Measurements from ENCODE around the gene CNTROB.

Gene CNTROB, protein sequence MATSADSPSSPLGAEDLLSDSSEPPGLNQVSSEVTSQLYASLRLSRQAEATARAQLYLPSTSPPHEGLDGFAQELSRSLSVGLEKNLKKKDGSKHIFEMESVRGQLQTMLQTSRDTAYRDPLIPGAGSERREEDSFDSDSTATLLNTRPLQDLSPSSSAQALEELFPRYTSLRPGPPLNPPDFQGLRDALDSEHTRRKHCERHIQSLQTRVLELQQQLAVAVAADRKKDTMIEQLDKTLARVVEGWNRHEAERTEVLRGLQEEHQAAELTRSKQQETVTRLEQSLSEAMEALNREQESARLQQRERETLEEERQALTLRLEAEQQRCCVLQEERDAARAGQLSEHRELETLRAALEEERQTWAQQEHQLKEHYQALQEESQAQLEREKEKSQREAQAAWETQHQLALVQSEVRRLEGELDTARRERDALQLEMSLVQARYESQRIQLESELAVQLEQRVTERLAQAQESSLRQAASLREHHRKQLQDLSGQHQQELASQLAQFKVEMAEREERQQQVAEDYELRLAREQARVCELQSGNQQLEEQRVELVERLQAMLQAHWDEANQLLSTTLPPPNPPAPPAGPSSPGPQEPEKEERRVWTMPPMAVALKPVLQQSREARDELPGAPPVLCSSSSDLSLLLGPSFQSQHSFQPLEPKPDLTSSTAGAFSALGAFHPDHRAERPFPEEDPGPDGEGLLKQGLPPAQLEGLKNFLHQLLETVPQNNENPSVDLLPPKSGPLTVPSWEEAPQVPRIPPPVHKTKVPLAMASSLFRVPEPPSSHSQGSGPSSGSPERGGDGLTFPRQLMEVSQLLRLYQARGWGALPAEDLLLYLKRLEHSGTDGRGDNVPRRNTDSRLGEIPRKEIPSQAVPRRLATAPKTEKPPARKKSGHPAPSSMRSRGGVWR

DNA sequence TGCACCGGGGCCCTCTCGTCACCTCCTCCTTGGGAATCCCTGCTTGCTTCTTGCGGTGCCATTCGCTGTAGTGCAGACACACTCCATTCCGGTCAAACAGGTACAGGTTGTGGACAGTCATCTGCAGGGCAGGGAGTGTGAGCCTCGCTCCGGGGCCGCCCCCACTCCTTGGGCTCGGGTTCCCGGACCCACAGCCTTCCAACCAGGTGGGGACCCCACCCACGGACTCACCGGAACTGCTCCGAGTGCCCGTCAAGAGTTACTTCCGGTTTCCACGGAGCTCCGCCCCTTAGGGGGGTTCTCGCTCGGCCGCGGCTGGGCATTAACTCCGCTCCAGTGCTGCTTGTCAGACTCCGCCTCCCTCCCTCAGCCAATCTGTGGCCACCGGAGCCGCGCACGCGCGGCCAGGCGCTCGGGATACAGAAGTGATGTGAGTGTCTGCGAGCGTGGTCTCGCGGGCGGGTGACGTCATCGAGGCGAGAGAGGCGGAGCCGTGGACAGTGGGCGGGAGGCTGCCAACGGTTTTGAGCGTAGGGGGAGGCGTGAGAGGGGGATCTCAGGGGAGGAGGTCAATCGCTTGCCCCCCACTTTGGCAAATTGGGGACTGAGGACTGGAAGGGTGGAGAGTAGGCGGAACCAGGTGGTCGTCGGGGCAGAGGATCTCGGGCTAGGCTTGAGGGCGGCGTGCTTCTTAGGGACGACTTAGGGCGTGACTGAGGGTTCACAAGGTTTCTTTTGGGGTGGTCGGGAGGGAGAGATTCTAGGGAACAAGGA is at the start of gene CNTROB, which contains the start of gene TRAPPC1:
TSS of gene CNTROB (plus strand) at position 498 of the 774 bp plus-strand sequence. CDS start 874 bp downstream, outside the sequence.
TSS of gene TRAPPC1 (minus strand) at position 238 of the 774 bp plus-strand sequence. CDS start at position 121, 117 bp downstream.
- DNase-seq: peak; percentile 96

DNA sequence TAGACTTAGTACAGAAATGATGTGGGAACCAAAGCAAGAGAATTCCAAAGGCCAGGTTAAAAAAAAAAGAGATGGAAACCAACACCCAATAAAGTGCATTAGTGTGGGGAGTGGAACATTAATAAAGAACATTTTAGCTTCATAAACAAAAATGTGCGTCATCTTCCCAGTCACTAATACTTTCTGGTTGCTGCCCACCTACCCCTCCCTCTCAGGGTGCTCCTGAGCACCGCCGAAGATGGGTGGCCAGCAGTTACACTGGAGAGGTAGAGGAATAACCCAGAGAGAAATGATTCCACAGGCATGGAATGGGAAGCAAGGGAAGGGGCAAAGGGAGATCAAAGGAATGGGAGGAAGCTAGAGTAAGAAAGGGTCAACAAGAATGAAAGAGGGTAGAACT is 49.4 kb upstream of the CNTROB start:
- no peak for DNase-seq

DNA sequence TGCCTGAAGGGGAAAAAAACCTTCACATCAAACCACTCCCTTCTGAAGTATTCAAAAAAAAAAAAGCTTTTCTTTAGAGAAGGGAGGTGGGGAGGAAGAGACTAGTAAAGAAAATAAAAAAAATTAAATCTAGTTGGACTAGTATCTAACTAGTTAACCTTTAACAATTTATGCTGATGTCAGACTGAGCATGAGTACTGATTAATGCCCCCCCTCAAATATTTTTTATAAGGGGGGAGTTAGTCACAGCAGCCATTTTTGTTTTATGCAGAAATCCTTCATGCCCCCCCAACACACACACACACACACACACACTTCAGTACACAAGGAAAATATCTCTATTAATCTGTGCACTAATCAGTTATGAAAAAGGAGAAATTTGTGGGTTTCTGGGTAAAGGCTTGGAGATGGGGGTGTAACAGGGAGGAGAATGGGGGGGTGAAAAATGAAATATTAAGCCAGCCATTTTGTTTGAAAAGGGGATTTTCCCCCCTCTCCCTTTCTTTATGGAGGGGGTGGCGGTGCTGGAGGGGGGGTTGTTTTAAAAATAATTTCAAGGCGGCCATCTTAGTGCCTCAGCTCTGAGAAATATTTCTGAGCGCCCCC is 48.1 kb upstream of the CNTROB start:
- DNase-seq: peak; percentile 28

DNA sequence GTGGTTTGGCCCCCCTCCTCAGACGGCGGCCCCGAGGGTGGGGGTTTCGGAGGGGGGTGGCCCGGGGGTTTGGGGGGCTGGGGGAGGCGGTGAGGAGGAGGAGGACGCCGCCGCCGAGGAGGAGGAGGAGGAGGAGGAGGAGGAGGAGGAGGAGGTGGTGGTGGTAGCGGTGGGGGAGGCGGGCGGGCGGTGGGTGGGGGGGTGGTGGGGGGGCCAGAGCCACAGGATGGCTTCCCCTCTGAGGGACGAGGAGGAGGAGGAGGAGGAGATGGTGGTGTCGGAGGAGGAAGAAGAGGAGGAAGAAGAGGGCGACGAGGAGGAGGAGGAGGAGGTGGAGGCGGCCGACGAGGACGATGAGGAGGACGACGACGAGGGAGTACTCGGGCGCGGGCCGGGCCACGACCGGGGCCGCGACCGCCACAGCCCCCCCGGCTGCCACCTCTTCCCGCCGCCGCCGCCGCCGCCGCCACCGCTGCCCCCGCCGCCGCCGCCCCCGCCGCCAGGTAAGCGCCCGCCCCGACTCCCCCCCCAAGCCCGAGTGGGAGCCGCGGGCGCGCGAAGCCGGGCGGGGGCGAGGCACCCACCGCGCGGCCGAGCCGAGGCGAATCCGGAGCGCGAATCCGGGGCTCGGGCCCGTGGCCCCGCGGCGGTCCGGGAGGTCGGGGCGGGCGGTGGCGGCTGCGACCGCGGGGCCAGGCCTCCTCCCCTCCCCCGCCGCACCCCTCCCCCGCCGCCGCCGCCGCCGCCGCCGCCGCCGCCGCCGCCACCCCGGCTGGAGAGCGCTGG is 47.2 kb upstream of the CNTROB start:
- no peak for DNase-seq

DNA sequence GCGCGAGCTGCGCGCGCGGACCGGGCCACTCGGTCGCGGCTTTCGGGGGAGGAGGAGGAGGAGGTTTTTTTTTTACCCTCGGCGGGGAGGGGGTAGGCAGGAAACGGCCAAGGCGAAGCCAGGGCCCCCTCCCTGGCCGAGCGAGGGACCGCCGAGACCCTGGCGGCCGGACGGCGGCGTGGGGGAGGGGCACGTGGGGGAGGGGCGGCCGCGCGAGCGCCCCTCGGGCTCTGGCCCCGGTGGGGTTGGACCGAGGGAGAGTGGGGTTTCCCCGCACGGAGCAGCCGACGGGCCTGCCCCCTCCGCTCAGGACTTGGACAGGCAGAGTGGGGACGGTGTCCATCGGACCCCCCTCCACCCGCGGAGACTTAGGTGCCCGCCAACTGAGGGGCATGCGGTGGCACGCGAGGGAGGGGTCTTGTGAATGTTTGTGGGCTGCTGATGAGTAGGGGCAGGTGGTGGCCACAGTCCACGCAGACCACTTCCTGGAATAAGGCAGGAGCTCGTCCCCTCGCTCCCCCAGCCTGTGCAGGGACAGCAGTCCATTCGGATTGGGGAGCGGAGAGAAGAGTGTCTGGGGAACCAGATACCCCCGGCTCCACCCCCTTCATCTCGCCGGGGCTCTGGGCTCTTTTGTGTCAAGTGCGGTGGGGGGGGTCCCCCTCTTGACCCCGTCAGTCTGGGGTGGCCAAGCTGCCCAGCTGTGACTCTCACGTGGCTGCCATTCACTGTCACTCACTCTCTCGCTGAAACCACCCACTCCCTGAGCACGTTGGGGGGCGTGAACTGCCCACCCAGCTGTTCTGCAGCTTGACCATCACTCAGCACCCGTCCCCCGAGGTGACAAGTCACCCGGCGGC is 46.4 kb upstream of the CNTROB start:
- DNase-seq: peak; percentile 55

DNA sequence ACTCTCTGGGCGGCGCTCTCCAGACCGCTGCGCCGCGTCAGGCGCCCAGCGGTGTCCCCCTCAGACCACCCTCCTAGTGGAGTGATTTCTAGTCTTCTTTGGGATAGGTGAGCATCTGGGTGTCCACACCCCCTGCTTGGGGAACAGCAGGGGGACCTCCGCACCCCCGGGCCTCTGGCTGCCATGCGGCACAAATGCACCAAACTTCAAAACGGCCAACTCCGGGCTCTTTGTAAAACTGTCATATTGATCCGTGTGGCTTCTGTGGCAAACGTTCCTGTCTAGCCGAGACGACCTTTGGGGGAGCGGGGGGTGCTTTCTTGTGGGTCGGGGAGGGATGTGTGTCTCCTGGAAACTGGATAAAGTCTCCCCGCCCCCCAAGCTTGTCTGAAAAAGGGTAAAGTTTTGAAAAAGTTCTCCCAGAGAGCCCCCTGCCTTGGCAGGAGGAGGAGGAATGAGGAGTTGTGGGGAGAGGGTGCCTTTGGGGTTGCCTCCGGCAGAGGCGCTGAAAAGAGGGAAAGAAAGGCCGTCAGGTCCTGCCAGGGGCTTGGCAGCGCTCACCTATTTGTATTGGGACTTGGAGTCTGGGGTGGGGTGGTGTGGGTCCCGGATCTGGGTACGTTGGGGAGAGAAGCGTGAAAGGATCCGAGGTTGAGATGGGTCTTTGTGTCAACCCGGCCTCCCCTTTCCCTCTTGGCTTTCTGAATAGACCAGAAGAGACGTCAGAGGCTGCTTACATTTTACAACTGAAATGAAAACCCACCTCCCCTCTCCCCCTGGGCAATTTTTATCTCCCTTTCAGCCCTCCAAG is 45.6 kb upstream of the CNTROB start:
- DNase-seq: peak; percentile 53

DNA sequence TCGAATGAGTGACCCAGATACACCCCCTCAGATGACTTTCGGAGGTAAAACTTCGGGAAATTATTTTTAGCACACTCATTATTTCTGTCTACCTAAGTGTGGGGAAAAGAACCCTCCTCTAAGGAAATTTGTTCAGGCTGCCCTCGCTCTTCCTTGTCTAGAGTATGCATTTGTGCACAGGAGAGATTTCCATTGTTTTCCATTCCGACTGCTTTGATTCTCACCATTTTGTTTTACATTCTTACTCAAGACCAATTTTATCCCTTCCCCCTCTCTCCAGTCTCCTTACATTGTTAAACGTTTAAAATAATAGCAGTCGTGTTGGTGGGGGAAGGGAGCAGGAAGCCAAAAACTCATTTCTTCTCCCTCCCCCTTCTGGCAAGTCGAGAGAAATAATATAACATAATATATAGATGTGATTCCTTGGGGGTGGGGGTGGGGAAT is 44.9 kb upstream of the CNTROB start:
- no peak for DNase-seq

DNA sequence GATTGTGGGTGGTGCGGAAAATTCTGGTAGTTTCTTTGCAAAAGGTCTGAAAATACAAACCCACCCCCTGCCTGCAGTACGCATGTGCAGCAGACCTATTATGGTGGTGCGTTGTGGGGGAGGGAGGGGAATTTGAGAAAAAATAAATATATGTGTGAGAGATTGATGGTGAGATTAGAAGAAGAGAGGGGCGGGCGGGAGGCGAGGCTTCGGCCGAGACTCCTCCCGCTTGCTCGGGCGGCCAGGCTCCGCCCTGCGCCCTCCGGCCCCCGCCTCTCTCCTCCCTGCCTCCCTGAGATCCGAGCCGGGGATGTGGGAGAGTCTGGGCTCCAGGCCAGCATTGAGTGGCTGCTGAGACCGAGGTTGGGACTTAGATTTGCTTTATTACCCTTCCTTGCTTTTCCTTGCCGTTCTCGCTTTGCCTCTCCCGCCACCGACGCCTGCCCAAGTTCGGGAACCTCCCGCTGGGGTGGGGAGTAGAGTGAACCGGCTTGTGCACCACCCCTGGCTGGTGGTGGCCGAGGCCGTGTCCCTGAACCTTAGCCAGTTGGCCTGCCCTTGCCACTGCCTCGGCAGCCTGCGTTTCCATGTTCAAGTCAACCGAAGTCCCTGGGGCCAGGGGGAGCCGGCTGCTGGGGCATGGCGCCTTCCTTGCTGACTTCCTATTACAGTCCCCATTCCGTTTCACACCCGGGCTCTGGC is 44.4 kb upstream of the CNTROB start:
- peak; percentile 94 for DNase-seq

DNA sequence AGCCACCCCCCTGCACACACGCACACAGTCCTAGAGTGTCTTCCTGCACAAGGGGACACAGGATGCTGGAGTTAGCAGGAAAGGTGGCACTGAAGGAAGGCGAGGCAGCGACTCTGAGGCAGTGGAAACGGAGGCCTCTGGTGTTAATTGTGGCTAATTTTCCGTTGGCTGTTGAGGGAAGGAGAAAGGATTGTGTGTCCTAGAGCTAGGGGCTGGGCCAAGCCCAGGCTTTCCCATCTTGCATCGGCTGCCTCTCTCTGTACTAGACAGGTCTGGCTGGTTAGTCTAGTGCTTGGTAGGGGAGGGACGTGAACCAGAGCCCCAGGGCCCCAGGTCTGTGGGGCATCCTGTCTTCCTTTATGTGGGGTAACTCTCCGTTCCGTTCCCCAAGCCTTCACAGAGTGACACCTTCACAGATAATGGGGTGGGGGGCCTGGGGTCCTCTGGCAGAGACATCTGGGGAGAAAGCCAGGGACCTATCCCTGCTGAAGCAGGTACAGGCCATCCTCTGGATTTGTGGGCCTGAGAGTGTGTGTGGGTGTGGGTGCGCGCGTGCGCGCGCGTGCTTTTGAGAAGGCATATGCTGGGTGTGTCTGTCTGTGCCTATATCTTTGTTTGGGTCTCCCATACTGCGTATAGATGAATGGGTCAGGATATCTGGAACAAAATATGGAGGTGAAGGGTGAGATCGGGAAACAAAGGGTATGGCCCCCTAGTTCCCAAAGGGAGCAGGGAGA is 43.7 kb upstream of the CNTROB start, which contains the start of gene CHD3:
TSS of gene CHD3 (plus strand) at position 606 of the 737 bp plus-strand sequence. CDS start 212 bp downstream, outside the sequence.
- peak; percentile 59 for DNase-seq

DNA sequence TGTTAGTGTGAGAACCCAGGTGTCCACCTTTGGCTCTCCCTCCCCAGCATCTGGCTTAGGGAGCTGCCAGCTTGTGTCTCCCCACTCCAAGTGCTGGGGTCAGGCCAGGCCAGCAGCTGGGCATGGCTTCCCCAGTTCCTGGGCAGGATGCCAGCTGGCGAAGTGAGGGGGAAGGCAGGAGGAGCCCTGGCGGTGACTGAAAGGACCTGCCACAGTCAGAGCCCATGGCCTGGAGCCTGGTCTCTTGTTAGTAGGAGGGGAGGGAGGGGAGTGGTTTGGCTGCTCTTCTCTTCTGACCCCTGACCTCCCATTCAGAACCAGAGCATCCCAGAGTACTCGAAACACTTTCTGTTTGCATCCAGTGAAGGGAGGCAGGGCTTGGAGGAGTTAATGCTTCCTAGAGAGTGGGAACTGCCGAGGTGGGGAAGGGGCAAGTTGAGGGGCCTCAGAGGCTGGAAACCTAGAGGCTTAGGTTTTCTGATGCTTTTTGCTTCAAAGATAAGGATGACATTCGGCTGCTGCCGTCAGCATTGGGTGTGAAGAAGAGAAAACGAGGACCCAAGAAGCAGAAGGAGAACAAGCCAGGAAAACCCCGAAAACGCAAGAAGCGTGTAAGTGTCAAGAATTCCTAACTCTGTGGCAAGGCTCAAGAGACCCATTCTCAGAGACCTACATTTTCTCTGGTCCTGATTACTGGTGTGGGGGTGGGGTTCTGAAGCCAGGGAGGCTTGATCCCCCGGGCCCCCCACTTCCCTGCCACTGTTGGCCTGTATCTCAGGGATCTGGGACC is 42.6 kb upstream of the CNTROB start:
- peak; percentile 95 for DNase-seq

DNA sequence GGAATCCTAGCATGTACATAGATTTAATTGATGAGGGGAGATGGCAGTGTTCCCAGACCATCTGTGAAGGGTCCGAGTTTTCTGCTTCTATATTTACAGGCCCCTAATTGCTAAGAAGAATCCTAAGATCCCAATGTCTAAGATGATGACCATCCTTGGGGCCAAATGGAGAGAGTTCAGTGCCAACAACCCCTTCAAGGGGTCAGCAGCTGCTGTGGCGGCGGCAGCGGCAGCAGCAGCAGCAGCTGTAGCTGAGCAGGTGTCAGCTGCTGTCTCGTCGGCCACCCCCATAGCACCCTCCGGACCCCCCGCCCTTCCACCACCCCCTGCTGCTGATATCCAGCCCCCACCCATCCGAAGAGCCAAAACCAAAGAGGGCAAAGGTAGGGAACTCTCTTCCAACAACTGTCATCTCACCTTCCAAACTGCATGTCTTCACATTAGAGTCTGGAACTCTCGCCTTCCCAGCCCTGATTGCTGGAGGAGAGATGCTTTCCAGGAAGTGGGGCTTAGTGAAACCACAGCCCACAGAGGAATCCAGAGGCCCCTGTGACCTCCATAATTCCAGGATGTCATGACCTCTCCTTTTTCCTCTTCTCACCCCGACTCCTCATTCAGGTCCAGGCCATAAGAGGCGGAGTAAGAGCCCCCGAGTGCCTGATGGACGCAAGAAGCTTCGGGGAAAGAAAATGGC is 38.7 kb upstream of the CNTROB start:
- no peak for DNase-seq

DNA sequence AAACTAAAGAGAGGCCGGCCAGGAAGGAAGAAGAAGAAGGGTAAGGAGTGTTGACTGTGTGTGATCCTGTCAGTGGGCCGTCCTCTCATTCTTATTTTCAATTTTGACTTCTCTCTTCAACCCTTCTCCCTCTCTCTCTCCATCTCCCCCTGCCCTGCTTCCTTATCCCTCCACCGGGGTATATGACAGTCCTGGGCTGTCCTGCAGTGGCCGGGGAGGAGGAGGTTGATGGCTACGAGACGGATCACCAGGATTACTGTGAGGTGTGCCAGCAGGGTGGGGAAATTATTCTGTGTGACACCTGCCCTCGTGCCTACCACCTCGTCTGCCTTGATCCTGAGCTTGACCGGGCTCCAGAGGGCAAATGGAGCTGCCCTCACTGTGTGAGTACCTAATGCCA is 37.8 kb upstream of the CNTROB start:
- no peak for DNase-seq

DNA sequence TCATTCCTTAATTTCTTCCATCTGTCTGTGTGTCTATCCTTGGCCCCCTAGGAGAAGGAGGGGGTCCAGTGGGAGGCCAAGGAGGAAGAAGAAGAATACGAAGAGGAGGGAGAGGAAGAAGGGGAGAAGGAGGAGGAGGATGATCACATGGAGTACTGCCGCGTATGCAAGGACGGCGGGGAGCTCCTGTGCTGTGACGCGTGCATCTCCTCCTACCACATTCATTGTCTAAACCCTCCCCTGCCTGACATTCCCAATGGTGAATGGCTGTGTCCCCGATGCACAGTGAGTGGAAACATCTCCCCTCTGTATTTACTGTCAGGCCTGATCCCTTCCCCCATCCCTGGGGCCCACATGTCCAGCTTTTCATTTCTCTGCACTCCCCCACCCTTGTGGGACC is 37.1 kb upstream of the CNTROB start:
- no peak for DNase-seq

DNA sequence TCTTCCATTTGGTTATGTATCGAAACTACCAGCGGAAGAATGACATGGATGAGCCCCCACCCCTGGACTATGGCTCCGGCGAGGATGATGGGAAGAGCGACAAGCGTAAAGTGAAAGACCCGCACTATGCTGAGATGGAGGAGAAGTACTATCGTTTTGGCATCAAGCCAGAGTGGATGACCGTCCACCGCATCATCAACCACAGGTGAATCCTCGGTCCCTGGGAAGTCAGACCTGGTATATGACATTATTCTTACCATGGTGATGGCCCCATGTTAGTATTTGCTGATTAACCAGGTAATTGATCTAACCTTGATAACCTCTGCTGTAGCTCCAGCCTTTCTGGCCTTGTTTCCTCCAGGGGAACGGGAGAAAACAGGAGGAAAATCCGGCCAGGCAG is 34.9 kb upstream of the CNTROB start:
- no peak for DNase-seq

DNA sequence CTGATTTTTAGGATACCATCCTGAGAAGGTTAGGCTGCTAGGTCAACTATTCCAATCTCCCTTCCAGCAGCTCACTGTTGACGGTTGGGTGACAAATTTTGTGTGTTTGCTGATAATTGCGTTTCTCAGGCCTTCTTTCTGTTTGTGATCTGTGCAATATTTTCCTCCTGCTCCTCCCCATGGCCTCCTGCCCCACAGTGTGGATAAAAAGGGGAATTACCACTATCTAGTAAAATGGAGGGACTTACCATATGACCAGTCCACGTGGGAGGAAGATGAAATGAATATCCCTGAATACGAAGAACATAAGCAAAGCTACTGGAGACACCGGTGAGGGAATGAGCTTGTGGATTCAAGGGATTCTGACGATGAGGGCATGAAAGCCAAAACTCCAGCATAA is 34.2 kb upstream of the CNTROB start:
- no peak for DNase-seq

Measured in DMS79 (cell line).